ENCODE results near the gene GAD1. TPM values are rescaled to one million over a fixed set of nuclear protein-coding genes. Genes with fewer than 3 reads are reported as not detected.
A peak's percentile ranks its signal among the peaks of the same experiment; 100 is the strongest.

Gene GAD1
- total RNA-seq, 2 donors from 2014 or later, result 12.8 to 26.3 TPM

- H3K27ac ChIP-seq (ENCODE audit: low read depth, low read length), result no peak overlapping the region
- peak; percentile 86 for DNase-seq
- H3K9me3 Mint-ChIP-seq, result no peaks in the 10 kb centered on the region
- TF ChIP-seq CTCF (conservative IDR thresholded peaks at IDR 0.05), result peak; percentile 68
- no peak overlapping the region for H3K4me3 Mint-ChIP-seq
- no peak overlapping the region for H3K27ac Mint-ChIP-seq
- peaks cover 42% of the 10 kb centered on the region for H3K36me3 Mint-ChIP-seq (ENCODE audit: low read depth)
- no peaks in the 10 kb centered on the region for H3K9me3 ChIP-seq (ENCODE audit: control insufficient read depth, low read length)
- H3K9ac ChIP-seq (ENCODE audit: extremely low read depth, low read length, poor library complexity, severe bottlenecking), result no peak overlapping the region
- no peaks in the 10 kb centered on the region for H3K27me3 Mint-ChIP-seq (ENCODE audit: insufficient read depth)
- no peaks in the 10 kb centered on the region for H3K4me1 ChIP-seq (ENCODE audit: control insufficient read depth, insufficient read depth, low read length)
- H3K4me1 Mint-ChIP-seq, result peaks cover 8% of the 10 kb centered on the region
- peaks cover 18% of the 10 kb centered on the region for H3K36me3 ChIP-seq (ENCODE audit: control insufficient read depth, insufficient read depth, low read length)
- WGBS, 2 experiments (ENCODE audit: insufficient coverage in 1 of 2, insufficient read length in 1 of 2), result 91 to 97% methylated on average over 4 to 10 of the region's 10 CpGs
- no peak overlapping the region for H3K4me3 ChIP-seq (ENCODE audit: low read length)
- no peaks in the 10 kb centered on the region for H3K27me3 ChIP-seq (ENCODE audit: control insufficient read depth, insufficient read depth, low read length, poor library complexity, severe bottlenecking)
Observed at GRCh38 chr2:170845343-170845742, 28.7 kb downstream of the GAD1 start.

GRCh38 chr2:170846314-170846713 is 29.6 kb downstream of the GAD1 start:
- Histone ChIP-seq H3K4me1 (ENCODE audit: control insufficient read depth, insufficient read depth, low read length) (no peaks in the 10 kb centered on the region), H3K9ac (ENCODE audit: extremely low read depth, low read length, poor library complexity, severe bottlenecking) (no peak overlapping the region), H3K4me3 (ENCODE audit: low read length) (no peak overlapping the region), H3K27me3 (ENCODE audit: control insufficient read depth, insufficient read depth, low read length, poor library complexity, severe bottlenecking) (no peaks in the 10 kb centered on the region), H3K27ac (ENCODE audit: low read depth, low read length) (no peak overlapping the region), H3K36me3 (ENCODE audit: control insufficient read depth, insufficient read depth, low read length) (peaks cover 20% of the 10 kb centered on the region), H3K9me3 (ENCODE audit: control insufficient read depth, low read length) (no peaks in the 10 kb centered on the region)
- no peak for TF ChIP-seq CTCF (conservative IDR thresholded peaks at IDR 0.05)
- no peak for DNase-seq
- Mint-ChIP-seq H3K27me3 (ENCODE audit: insufficient read depth) (no peaks in the 10 kb centered on the region), H3K36me3 (ENCODE audit: low read depth) (peaks cover 40% of the 10 kb centered on the region), H3K9me3 (no peaks in the 10 kb centered on the region), H3K4me1 (peaks cover 8% of the 10 kb centered on the region), H3K27ac (no peak overlapping the region), H3K4me3 (no peak overlapping the region)

DNA sequence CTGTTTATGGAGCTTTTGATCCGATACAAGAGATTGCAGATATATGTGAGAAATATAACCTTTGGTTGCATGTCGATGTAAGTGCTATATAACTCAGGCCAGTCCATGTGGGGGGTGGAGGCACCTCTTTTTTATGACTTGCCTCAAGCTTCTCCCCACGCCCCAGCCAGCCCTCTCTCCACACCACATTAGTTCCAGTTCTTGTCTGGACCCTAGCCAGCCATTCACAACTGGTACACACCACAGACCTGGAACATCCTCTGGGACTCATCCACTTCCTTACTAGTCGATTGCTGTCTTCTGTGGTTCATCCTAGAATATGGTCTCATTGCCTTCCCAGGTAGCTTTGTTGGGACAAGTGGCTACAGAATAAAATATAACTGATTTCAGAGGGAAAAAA is 31.0 kb downstream of the GAD1 start:
- Histone ChIP-seq H3K4me1 (ENCODE audit: control insufficient read depth, insufficient read depth, low read length) (no peaks in the 10 kb centered on the region), H3K27me3 (ENCODE audit: control insufficient read depth, insufficient read depth, low read length, poor library complexity, severe bottlenecking) (no peaks in the 10 kb centered on the region), H3K4me3 (ENCODE audit: low read length) (no peak overlapping the region), H3K9me3 (ENCODE audit: control insufficient read depth, low read length) (no peaks in the 10 kb centered on the region), H3K27ac (ENCODE audit: low read depth, low read length) (no peak overlapping the region), H3K36me3 (ENCODE audit: control insufficient read depth, insufficient read depth, low read length) (peaks cover 20% of the 10 kb centered on the region), H3K9ac (ENCODE audit: extremely low read depth, low read length, poor library complexity, severe bottlenecking) (no peak overlapping the region)
- H3K27me3 Mint-ChIP-seq (ENCODE audit: insufficient read depth), result no peaks in the 10 kb centered on the region
- H3K27ac Mint-ChIP-seq, result no peak overlapping the region
- H3K9me3 Mint-ChIP-seq, result no peaks in the 10 kb centered on the region
- peaks cover 37% of the 10 kb centered on the region for H3K36me3 Mint-ChIP-seq (ENCODE audit: low read depth)
- peaks cover under 1% of the 10 kb centered on the region for H3K4me1 Mint-ChIP-seq
- TF ChIP-seq CTCF (conservative IDR thresholded peaks at IDR 0.05), result no peak
- no peak overlapping the region for H3K4me3 Mint-ChIP-seq
- peak; percentile 29 for DNase-seq
- 92 to 100% methylated on average over 3 to 4 of the region's 4 CpGs for WGBS, 2 experiments (ENCODE audit: insufficient coverage in 1 of 2, insufficient read length in 1 of 2)

All from endodermal cell (in vitro differentiated cells).